Activated T-helper 1 cell treated with anti-CD3 and anti-CD28 coated beads, Interleukin-12 subunit alpha, Interleukin-12 subunit beta, Interleukin-2, Interleukin-4 antibody, amounts not matched to agents 30 ng/mL and 10 ng/mL and 1 ng/mL, durations not matched to agents 14 hours and 24 hours and 36 hours (primary cell): Measurements from ENCODE around the gene SLC39A11. TPM values are rescaled to one million over a fixed set of nuclear protein-coding genes. Genes with fewer than 3 reads are reported as not detected.
"Not testable (repeated sequence)": the region's sequence is repeated elsewhere in the genome, so short reads cannot be mapped to it uniquely, and the experiment has no call there.

Source experiments
- DNase-seq: peaks from one replicate; pipeline ENCODE4 v3.0.0; 2021; ENCODE audit warnings: low spot score
- H3K27ac Mint-ChIP-seq: one replicate; pipeline ENCODE4 v1.8.0; 2021; ENCODE audit warnings: mild to moderate bottlenecking, mixed read lengths
- H3K27me3 Mint-ChIP-seq: one replicate; pipeline ENCODE4 v1.8.0; 2022; ENCODE audit warnings: mild to moderate bottlenecking, moderate library complexity, mixed read lengths; ENCODE audit not compliant: insufficient read depth
- H3K36me3 Mint-ChIP-seq: one replicate; pipeline ENCODE4 v1.8.0; 2021; ENCODE audit warnings: low read depth, mixed read lengths
- H3K4me1 Mint-ChIP-seq: one replicate; pipeline ENCODE4 v1.8.0; 2021; ENCODE audit warnings: low read depth, mixed read lengths
- H3K4me3 Mint-ChIP-seq: one replicate; pipeline ENCODE4 v1.8.0; 2021; ENCODE audit warnings: mild to moderate bottlenecking, moderate library complexity, mixed read lengths
- H3K9me3 Mint-ChIP-seq: one replicate; pipeline ENCODE4 v1.8.0; 2021; ENCODE audit warnings: mixed read lengths
- intact Hi-C: fragments of 100-400 bp; cut with micrococcal nuclease; formaldehyde crosslinking; loops from one replicate; pipeline ENCODE4 v1.15.1; 2024
- total RNA-seq: library from RNA; stranded (reverse); gene quantifications from 2 replicates; pipeline ENCODE4 v1.2.3, GENCODE V29; 2022

The SLC39A11 gene
- total RNA-seq, 1 donor from 2014 or later: 20.9 TPM

DNA sequence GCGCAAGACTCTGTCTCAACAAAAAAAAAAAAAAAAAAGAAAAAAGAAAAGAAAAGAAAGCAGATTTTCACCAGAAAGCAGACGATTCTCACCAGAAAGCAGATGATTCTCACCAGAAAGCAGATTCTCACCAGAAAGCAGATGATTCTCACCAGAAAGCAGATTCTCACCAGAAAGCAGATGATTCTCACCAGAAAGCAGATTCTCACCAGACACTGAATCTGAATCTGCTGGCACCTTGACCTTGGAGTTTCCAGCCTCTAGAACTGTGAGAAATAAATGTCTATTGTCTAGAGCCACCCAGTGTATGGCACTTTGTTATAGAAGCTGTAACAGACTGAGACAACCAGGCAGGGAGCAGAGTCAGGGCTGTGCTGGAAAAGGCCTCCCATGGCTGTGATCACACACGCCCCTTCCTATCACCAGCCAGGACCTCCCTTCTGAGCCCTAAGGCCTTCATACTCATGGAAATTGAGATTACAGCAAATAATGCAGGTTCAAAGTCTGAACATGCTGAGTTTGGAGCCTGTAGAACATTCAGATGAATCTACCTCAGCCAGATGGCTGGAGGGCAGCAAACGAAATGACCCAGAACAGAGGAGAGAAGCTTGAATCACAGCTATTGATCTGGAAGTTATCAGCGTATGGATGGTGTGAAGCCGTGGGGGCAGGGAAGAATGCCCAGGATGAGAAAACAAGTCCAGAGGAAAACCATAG, 309.3 kb downstream of the SLC39A11 start:
- H3K4me3 Mint-ChIP-seq: no peak overlapping the region
- H3K27me3 Mint-ChIP-seq: no peaks in the 10 kb centered on the region
- no peaks in the 10 kb centered on the region for H3K4me1 Mint-ChIP-seq
- no peaks in the 10 kb centered on the region for H3K36me3 Mint-ChIP-seq
- H3K9me3 Mint-ChIP-seq: no peaks in the 10 kb centered on the region
- no peak overlapping the region for H3K27ac Mint-ChIP-seq
- no peak for DNase-seq
- intact Hi-C loops: no loop called here

DNA sequence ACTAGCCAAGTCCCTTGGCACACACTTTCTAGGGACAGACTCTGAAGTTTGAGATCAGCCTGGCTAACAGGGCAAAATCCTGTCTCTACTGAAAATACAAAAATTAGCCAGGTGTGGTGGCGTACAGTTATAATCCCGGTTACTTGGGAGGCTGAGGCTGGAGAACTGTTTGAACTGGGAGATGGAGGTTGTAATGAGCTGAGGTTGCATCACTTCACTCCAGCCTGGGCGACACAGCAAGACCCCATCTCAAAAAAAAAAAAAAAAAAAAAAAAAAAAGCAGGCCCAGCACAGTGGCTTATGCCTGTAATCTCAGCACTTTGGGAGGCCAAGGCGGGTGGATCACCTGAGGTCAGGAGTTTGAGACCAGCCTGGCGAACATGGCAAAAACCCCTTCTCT, 310.1 kb downstream of the SLC39A11 start:
- H3K9me3 Mint-ChIP-seq, H3K4me1 Mint-ChIP-seq, H3K27me3 Mint-ChIP-seq, H3K4me3 Mint-ChIP-seq, DNase-seq, H3K36me3 Mint-ChIP-seq, intact Hi-C loops, H3K27ac Mint-ChIP-seq: not testable (repeated sequence)

DNA sequence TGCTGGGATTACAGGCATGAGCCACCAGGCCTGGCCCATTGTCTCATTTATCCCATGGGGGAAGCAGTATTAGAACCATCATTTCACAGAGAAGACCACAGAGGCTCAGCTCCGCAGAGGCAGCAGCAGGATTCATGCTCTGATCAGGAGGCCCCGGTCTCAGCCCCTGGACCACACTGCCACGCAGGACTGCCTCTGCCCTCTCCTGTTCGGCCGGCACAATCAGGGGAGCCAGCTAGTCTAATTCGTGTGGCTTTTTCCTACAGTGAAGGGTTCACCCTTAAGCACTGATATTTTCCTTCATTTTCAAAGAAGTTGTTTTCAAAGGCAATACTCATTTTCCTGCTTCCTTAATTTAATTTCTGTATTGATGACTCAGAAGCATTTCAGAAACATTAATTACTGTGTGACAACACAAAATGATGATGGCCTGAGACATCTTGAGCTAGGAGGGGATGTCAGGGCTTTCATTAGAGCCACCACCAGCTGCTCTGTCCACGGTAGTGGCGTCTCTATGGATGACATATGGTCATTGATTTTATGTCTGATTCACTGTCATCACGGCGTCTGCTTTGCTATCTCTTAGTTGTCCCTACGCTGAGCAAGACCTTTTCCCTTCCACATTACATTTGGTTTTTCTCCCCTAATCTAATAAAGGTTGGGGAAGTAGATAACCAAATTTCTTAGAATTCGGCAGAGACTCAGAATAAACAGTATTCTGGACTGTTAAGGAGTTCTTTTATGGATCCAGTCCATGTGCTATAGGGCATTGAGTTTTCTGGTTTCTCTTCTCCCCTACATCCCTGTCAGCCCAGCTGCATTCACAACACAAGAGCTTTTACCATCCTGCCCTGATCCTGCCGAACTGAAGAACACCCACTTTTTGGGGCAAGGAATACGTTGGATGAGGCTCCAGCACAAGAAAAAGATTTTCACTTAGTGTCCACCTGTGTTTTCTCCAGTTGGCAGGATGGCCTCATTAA, 314.0 kb downstream of the SLC39A11 start:
- intact Hi-C loops: no loop called here
- no peak overlapping the region for H3K27ac Mint-ChIP-seq
- H3K9me3 Mint-ChIP-seq: no peaks in the 10 kb centered on the region
- H3K27me3 Mint-ChIP-seq: no peaks in the 10 kb centered on the region
- no peak overlapping the region for H3K4me3 Mint-ChIP-seq
- no peaks in the 10 kb centered on the region for H3K4me1 Mint-ChIP-seq
- no peaks in the 10 kb centered on the region for H3K36me3 Mint-ChIP-seq
- no peak for DNase-seq

DNA sequence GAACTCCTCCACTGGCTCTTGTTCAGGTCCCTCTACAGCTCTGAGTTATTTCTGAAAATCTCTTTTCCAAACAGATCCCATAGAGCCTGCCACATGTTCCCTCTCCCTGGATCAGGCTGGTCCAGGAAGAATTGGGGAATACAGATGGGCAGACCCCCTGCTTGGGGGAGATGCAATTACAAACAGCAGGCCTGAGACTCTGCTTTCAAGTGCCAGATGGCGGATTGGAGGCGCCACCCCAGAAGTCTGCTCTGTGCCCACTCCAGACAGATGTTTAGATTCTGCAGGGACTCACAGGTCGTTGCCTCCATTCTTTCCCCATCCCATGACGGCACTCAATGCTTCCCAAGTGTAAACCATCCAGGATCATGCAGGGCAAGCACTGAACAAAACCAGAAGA, 316.6 kb downstream of the SLC39A11 start:
- H3K27me3 Mint-ChIP-seq: no peaks in the 10 kb centered on the region
- no peaks in the 10 kb centered on the region for H3K4me1 Mint-ChIP-seq
- H3K9me3 Mint-ChIP-seq: no peaks in the 10 kb centered on the region
- no peaks in the 10 kb centered on the region for H3K36me3 Mint-ChIP-seq
- H3K4me3 Mint-ChIP-seq: no peak overlapping the region
- intact Hi-C loops: no loop called here
- no peak for DNase-seq
- H3K27ac Mint-ChIP-seq: no peak overlapping the region

- no peak overlapping the region for H3K27ac Mint-ChIP-seq
- intact Hi-C loops: no loop called here
- H3K9me3 Mint-ChIP-seq: peaks cover 3% of the 10 kb centered on the region
- peaks cover 2% of the 10 kb centered on the region for H3K36me3 Mint-ChIP-seq
- no peaks in the 10 kb centered on the region for H3K27me3 Mint-ChIP-seq
- H3K4me3 Mint-ChIP-seq: no peak overlapping the region
- H3K4me1 Mint-ChIP-seq: no peaks in the 10 kb centered on the region
- DNase-seq: no peak
These were observed 317.3 kb downstream of the SLC39A11 start for GRCh38 chr17:72775237-72775636.

DNA sequence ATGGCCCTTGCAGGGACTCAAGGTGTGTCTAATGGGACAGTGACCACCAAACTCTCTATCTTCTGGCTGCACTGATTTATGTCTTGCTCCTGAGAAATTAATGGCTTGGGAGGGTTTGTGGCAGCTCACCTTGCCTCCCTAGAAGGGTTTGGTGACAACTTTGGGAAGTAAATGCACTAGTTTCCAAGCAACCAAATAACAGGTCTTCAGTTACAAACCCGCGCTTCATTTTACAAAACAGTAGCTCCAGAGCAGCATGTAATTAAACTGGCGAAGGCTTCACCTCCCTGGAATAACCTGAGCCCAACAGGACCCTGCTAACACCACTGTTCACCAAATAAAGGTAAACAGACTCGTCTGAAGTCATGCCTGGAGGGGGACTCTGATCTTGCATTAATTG, 318.3 kb downstream of the SLC39A11 start:
- Mint-ChIP-seq H3K9me3 (peaks cover 9% of the 10 kb centered on the region), H3K4me3 (no peak overlapping the region), H3K27me3 (no peaks in the 10 kb centered on the region), H3K36me3 (peaks cover 2% of the 10 kb centered on the region), H3K27ac (no peak overlapping the region), H3K4me1 (no peaks in the 10 kb centered on the region)
- intact Hi-C loops: no loop called here
- DNase-seq: no peak

DNA sequence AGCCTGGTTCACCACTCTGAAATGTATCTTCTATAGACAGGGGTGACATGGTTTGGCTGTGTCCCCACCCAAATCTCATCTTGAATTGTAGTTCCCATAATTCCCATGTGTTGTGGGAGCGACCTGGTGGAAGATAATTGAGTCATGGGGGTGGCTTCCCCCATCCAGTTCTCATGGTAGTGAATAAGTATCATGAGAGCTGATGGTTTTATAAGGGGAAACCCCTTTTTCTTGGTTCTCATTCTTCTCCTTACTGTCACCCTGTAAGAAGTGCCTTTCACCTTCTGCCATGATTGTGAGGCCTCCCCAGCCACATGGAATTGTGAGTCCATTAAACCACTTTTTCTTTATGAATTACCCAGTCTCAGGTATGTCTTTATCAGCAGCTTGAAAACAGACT, 319.3 kb downstream of the SLC39A11 start:
- H3K4me1 Mint-ChIP-seq, H3K27ac Mint-ChIP-seq, H3K36me3 Mint-ChIP-seq, DNase-seq, H3K9me3 Mint-ChIP-seq, H3K4me3 Mint-ChIP-seq, H3K27me3 Mint-ChIP-seq, intact Hi-C loops: not testable (repeated sequence)

DNA sequence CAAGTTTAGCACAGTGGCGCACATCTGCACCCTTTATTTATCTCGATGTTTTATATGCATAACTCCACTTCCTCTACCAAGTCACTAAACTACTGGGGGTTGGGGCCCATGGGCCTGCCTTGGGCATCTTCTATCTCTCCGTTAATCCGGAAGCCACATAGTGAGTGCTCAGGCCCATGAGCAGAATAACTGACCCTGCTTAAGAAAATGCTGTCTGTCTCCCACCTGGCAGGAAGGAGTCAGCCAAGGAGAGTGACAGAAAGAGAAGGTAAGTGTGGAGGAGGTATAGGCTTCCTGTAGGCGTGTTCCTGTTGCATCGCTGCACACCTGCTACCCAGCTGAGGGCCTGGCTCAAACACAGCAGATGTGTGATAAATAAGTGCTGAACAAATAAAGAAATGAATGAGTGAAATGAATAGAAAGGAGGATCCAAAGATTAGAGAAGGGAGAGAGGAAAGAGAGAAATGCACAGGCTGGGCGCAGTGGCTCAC, 320.1 kb downstream of the SLC39A11 start:
- H3K27ac Mint-ChIP-seq: no peak overlapping the region
- H3K36me3 Mint-ChIP-seq: peaks cover 2% of the 10 kb centered on the region
- H3K9me3 Mint-ChIP-seq: peaks cover 9% of the 10 kb centered on the region
- no peaks in the 10 kb centered on the region for H3K4me1 Mint-ChIP-seq
- no peaks in the 10 kb centered on the region for H3K27me3 Mint-ChIP-seq
- no peak overlapping the region for H3K4me3 Mint-ChIP-seq
- intact Hi-C loops: no loop called here
- DNase-seq: no peak

GRCh38 chr17:72771734-72772133, 320.8 kb downstream of the SLC39A11 start:
- intact Hi-C loops: no loop called here
- Mint-ChIP-seq H3K4me1 (no peaks in the 10 kb centered on the region), H3K36me3 (peaks cover 2% of the 10 kb centered on the region), H3K27ac (no peak overlapping the region), H3K27me3 (no peaks in the 10 kb centered on the region), H3K4me3 (no peak overlapping the region), H3K9me3 (peaks cover 9% of the 10 kb centered on the region)
- no peak for DNase-seq

GRCh38 chr17:72766761-72767356, 325.6 kb downstream of the SLC39A11 start:
- intact Hi-C loops: no loop called here
- Mint-ChIP-seq H3K27ac (no peak overlapping the region), H3K9me3 (peaks cover 9% of the 10 kb centered on the region), H3K27me3 (no peaks in the 10 kb centered on the region), H3K36me3 (peaks cover 2% of the 10 kb centered on the region), H3K4me3 (no peak overlapping the region), H3K4me1 (no peaks in the 10 kb centered on the region)
- DNase-seq: no peak

GRCh38 chr17:72765368-72766153, 326.9 kb downstream of the SLC39A11 start:
- H3K27me3 Mint-ChIP-seq: no peaks in the 10 kb centered on the region
- H3K9me3 Mint-ChIP-seq: peaks cover 9% of the 10 kb centered on the region
- no peak overlapping the region for H3K27ac Mint-ChIP-seq
- no peak overlapping the region for H3K4me3 Mint-ChIP-seq
- H3K36me3 Mint-ChIP-seq: peaks cover 2% of the 10 kb centered on the region
- DNase-seq: no peak
- no peaks in the 10 kb centered on the region for H3K4me1 Mint-ChIP-seq
- intact Hi-C loops: no loop called here

- Mint-ChIP-seq H3K27ac (no peak overlapping the region), H3K27me3 (no peaks in the 10 kb centered on the region), H3K4me1 (no peaks in the 10 kb centered on the region), H3K36me3 (no peaks in the 10 kb centered on the region), H3K9me3 (no peaks in the 10 kb centered on the region), H3K4me3 (no peak overlapping the region)
- no peak for DNase-seq
- intact Hi-C loops: no loop called here
These were observed 327.9 kb downstream of the SLC39A11 start for GRCh38 chr17:72764632-72765041.
